ENCODE results near the gene NCKAP5.

NCKAP5 gene

GRCh38 chr2:132790207-132790785, 778.0 kb downstream of the NCKAP5 start:
- H3K27me3 Mint-ChIP-seq (ENCODE audit: low read depth): no peaks in the 10 kb centered on the region
- H3K27ac Mint-ChIP-seq: peak overlapping the region; percentile 3 to 66 (median 8)
- no peak for TF ChIP-seq CTCF (IDR thresholded peaks at IDR 0.05; ENCODE audit: unreplicated experiment in 3 of 3)
- H3K36me3 Mint-ChIP-seq (ENCODE audit: low read depth): no peaks in the 10 kb centered on the region
- H3K4me3 Mint-ChIP-seq: no peak overlapping the region
- H3K4me1 Mint-ChIP-seq: peaks cover 28% of the 10 kb centered on the region
- H3K9me3 Mint-ChIP-seq: no peaks in the 10 kb centered on the region

- peaks cover 28% of the 10 kb centered on the region for H3K4me1 Mint-ChIP-seq
- H3K27me3 Mint-ChIP-seq (ENCODE audit: low read depth): peaks cover 2% of the 10 kb centered on the region
- H3K4me3 Mint-ChIP-seq: no peak overlapping the region
- no peaks in the 10 kb centered on the region for H3K9me3 Mint-ChIP-seq
- H3K36me3 Mint-ChIP-seq (ENCODE audit: low read depth): no peaks in the 10 kb centered on the region
- no peak for TF ChIP-seq CTCF (IDR thresholded peaks at IDR 0.05; ENCODE audit: unreplicated experiment in 3 of 3)
- H3K27ac Mint-ChIP-seq: no peak overlapping the region
Observed at GRCh38 chr2:132789066-132789465, 779.2 kb downstream of the NCKAP5 start.

- H3K9me3 Mint-ChIP-seq: no peaks in the 10 kb centered on the region
- H3K36me3 Mint-ChIP-seq (ENCODE audit: low read depth): peaks cover 6% of the 10 kb centered on the region
- H3K4me1 Mint-ChIP-seq: peaks cover 24% of the 10 kb centered on the region
- peaks cover 5% of the 10 kb centered on the region for H3K27me3 Mint-ChIP-seq (ENCODE audit: low read depth)
- H3K4me3 Mint-ChIP-seq: no peak overlapping the region
- no peak for TF ChIP-seq CTCF (IDR thresholded peaks at IDR 0.05; ENCODE audit: unreplicated experiment in 3 of 3)
- H3K27ac Mint-ChIP-seq: no peak overlapping the region
Observed at GRCh38 chr2:132788310-132788838, 779.9 kb downstream of the NCKAP5 start.

- Mint-ChIP-seq H3K9me3 (no peaks in the 10 kb centered on the region), H3K36me3 (ENCODE audit: low read depth) (peaks cover 8% of the 10 kb centered on the region), H3K27me3 (ENCODE audit: low read depth) (peaks cover 5% of the 10 kb centered on the region), H3K4me3 (no peak overlapping the region), H3K4me1 (peaks cover 15% of the 10 kb centered on the region), H3K27ac (no peak overlapping the region)
- TF ChIP-seq CTCF (IDR thresholded peaks at IDR 0.05; ENCODE audit: unreplicated experiment in 3 of 3): no peak
Observed at GRCh38 chr2:132783883-132784282, 784.4 kb downstream of the NCKAP5 start.

- peaks cover 8% of the 10 kb centered on the region for H3K36me3 Mint-ChIP-seq (ENCODE audit: low read depth)
- TF ChIP-seq CTCF (IDR thresholded peaks at IDR 0.05; ENCODE audit: unreplicated experiment in 3 of 3): no peak
- peaks cover 15% of the 10 kb centered on the region for H3K4me1 Mint-ChIP-seq
- no peaks in the 10 kb centered on the region for H3K9me3 Mint-ChIP-seq
- peak overlapping the region in 1 of 3 experiments; percentile 11 for H3K27ac Mint-ChIP-seq
- peaks cover 5% of the 10 kb centered on the region for H3K27me3 Mint-ChIP-seq (ENCODE audit: low read depth)
- no peak overlapping the region for H3K4me3 Mint-ChIP-seq
Observed at GRCh38 chr2:132782176-132782783, 786.0 kb downstream of the NCKAP5 start.

GRCh38 chr2:132780651-132781050, 787.6 kb downstream of the NCKAP5 start:
- peaks cover 8% of the 10 kb centered on the region for H3K36me3 Mint-ChIP-seq (ENCODE audit: low read depth)
- TF ChIP-seq CTCF (IDR thresholded peaks at IDR 0.05; ENCODE audit: unreplicated experiment in 3 of 3): no peak

More at GRCh38 chr2:132780651-132781050, 787.6 kb downstream of the NCKAP5 start:
- Mint-ChIP-seq H3K4me1 (peaks cover 24% of the 10 kb centered on the region), H3K9me3 (no peaks in the 10 kb centered on the region), H3K4me3 (no peak overlapping the region), H3K27me3 (ENCODE audit: low read depth) (peaks cover 5% of the 10 kb centered on the region), H3K27ac (no peak overlapping the region)

All from nephron (organoid).